ENCODE data around the gene TRAPPC1. TPM values are rescaled to one million over a fixed set of nuclear protein-coding genes. Genes with fewer than 3 reads are reported as not detected.
A peak's percentile ranks its signal among the peaks of the same experiment; 100 is the strongest.

The TRAPPC1 gene
- total and polyA plus RNA-seq, 2 of the 4 experiments (the other 2 are of a cell fraction) = 50.4 to 303 TPM

GRCh38 chr17:7915179-7915610, 16.6 kb downstream of the TRAPPC1 start:
- H4K91ac ChIP-seq (ENCODE audit: insufficient read depth, low read depth, low read length) = peak overlapping the region; percentile 21; the same call in 1 of the 2 replicates
- H2AK9ac ChIP-seq (replicated peaks; ENCODE audit: low read depth, low read length, poor library complexity) = no peak overlapping the region
- H2AK5ac ChIP-seq (ENCODE audit: low read depth, low read length) = peak overlapping the region; percentile 1; the same call in 1 of the 2 replicates
- ATAC-seq (ENCODE audit: low read depth) (peak; percentile 7), DNase-seq (peak; percentile 72)
- 0 out of 3 replicates have a peak overlapping the region, but pooled peaks have one; percentile 6 for H2BK15ac ChIP-seq (ENCODE audit: low read depth, low read length)
- H3K27ac ChIP-seq (ENCODE audit: insufficient read depth, low read length) = peak overlapping the region; percentile 26; the same call in 1 of the 2 replicates
- H3K23ac ChIP-seq (ENCODE audit: low read depth, low read length) = peak overlapping the region; percentile 31; the same call in 1 of the 2 replicates
- no TSS peak for BruUV-seq (replicated peaks)
- H2BK5ac ChIP-seq (ENCODE audit: low read depth, low read length, poor library complexity, severe bottlenecking) = peak overlapping the region; percentile 72
- no peaks in the 10 kb centered on the region for H3K27me3 ChIP-seq (ENCODE audit: control insufficient read depth, insufficient read depth, low read length)
- H2BK120ac ChIP-seq (ENCODE audit: low read depth, low read length) = no peak overlapping the region
- H4K8ac ChIP-seq (ENCODE audit: low read depth in 2 of 2, low read length in 2 of 2) = peak overlapping the region; percentile 46 to 59; a peak in 2 of 4 replicates
- H3K79me1 ChIP-seq (ENCODE audit: low read depth in 1 of 2, low read length in 2 of 2) = 0 out of 4 replicates have a peak, but pooled peaks cover 0 to 3% of the 10 kb centered on the region in 2 experiments
- H3K4me2 ChIP-seq (ENCODE audit: low read depth, low read length) = peak overlapping the region; percentile 83
- H3K36me3 ChIP-seq (ENCODE audit: control insufficient read depth, insufficient read depth, low read length) = peaks cover 22% of the 10 kb centered on the region
- no peak overlapping the region for H3K56ac ChIP-seq (ENCODE audit: extremely low read depth, insufficient read depth, low read length)
- no peak overlapping the region; the same call in 1 of the 2 replicates for H3K18ac ChIP-seq (ENCODE audit: low read depth, low read length)
- H3K14ac ChIP-seq (replicated peaks; ENCODE audit: low read depth, low read length) = peak overlapping the region; percentile 11; the same call in 1 of the 2 replicates
- H4K20me1 ChIP-seq (ENCODE audit: insufficient read depth, low read length) = peaks cover 2% of the 10 kb centered on the region; the same call in 1 of the 2 replicates
- dilution Hi-C loops (cut with HindIII; ENCODE audit: low sequenced_read_pairs, unreplicated experiment) = no loop called here
- peak overlapping the region; percentile 15; the same call in 1 of the 2 replicates for H3K4ac ChIP-seq (ENCODE audit: low read depth, low read length)
- intact Hi-C loops (cut with micrococcal nuclease) = loop anchor here (1.0 kb wide), 1 partner anchor 17 kb away; the partner anchor contains the start of gene CNTROB
- in situ Hi-C loops (cut with MboI; ENCODE audit: low sequenced_read_pairs) = loop anchor here (10.0 kb wide), 1 partner anchor 130 kb away; no protein-coding TSS in a partner anchor
- no peak overlapping the region for H4K5ac ChIP-seq (ENCODE audit: low read depth, low read length)
- ChIA-PET CTCF (interaction anchor here (0.7 to 2.9 kb wide), 5 partner anchors 14 to 79 kb away, joined by 3 to 18 read pairs (median 3); partner anchors contain the start of gene KCNAB3), POLR2A (ENCODE audit: unreplicated experiment) (interaction anchor here (1.1 kb wide), 1 partner anchor 17 kb away, joined by 6 read pairs; the partner anchor contains the start of genes CNTROB and TRAPPC1)
- H3K4me3 ChIP-seq (ENCODE audit: insufficient read depth, low read depth, low read length) = peak overlapping the region; percentile 61
- no peaks in the 10 kb centered on the region for H3K9me3 ChIP-seq (ENCODE audit: control insufficient read depth, insufficient read depth, low read length)
- H3K9ac ChIP-seq (ENCODE audit: low read depth, low read length) = peak overlapping the region; percentile 47
- 0% methylated on average over 3 of the region's 15 CpGs; no CpG with 5 or more reads in 1 of the 2 experiments for WGBS, 2 experiments (ENCODE audit: extremely low coverage in 2 of 2, insufficient read length in 1 of 2)
- TF ChIP-seq MAZ (IDR thresholded peaks at IDR 0.05; ENCODE audit: borderline replicate concordance, low read depth, low read length) = 0 out of 2 replicates have a peak, but pooled peaks have one; percentile 1
- no peak for TF ChIP-seq MAFK (IDR thresholded peaks at IDR 0.05; ENCODE audit: low read depth, low read length)
- TF ChIP-seq CEBPB (IDR thresholded peaks at IDR 0.05; ENCODE audit: low read depth, low read length) = no peak
- TF ChIP-seq USF2 (IDR thresholded peaks at IDR 0.05; ENCODE audit: low read depth, low read length) = no peak; the same call in 1 of the 2 replicates
- TF ChIP-seq MXI1 (IDR thresholded peaks at IDR 0.05; ENCODE audit: borderline replicate concordance, low read depth, low read length) = no peak
- no peak overlapping the region for H2BK20ac ChIP-seq (ENCODE audit: low read depth, low read length)
- H3K4me1 ChIP-seq (ENCODE audit: control insufficient read depth, insufficient read depth, low read length) = peaks cover 12% of the 10 kb centered on the region
- peak overlapping the region; percentile 91 for H2AFZ ChIP-seq (replicated peaks; ENCODE audit: low read length, poor library complexity)
- H3K9me1 ChIP-seq (ENCODE audit: insufficient read depth, low read length) = peaks cover 6% of the 10 kb centered on the region

Data from IMR-90 (cell line).